OCI-LY7 (cell line): ENCODE results near the gene WDR5. TPM values are rescaled to one million over a fixed set of nuclear protein-coding genes. Genes with fewer than 3 reads are reported as not detected.
A peak's percentile ranks its signal among the peaks of the same experiment; 100 is the strongest.

Experiments
- BruUV-seq: library from RNA; stranded (reverse); fragments of 400-500 nt; replicated peaks from 2 replicates; lab custom pipeline; 2021; lab: Mats Ljungman, UMichigan
- CTCF ChIA-PET: fragments of 300-600 bp; sonication (Branson Sonifier 250); formaldehyde crosslinking; loops from one replicate; lab custom pipeline; 2022; ENCODE audit warnings: antibody characterized with exemption; ENCODE audit not compliant: unreplicated experiment; lab: Charles Lee
- POLR2A ChIA-PET: fragments of 300-600 bp; sonication (Branson Sonifier 250); formaldehyde crosslinking; loops from one replicate; lab custom pipeline; 2022; ENCODE audit warnings: antibody characterized with exemption; lab: Charles Lee
- DNase-seq: peaks from one replicate; pipeline ENCODE4 v3.0.0-alpha.2; 2015; ENCODE audit warnings: low spot score
- H2AFZ ChIP-seq: fragments of 200-600 bp; sonication (generic), shearing (Covaris generic); 2 replicates; pipeline ENCODE4 v1.6.1; 2014; ENCODE audit warnings: mild to moderate bottlenecking, antibody characterized with exemption, low read length, moderate library complexity
- H3K27ac ChIP-seq: fragments of 200-600 bp; sonication (generic); 2 replicates; pipeline ENCODE4 v1.5.1; 2014; ENCODE audit warnings: mixed run types, low read depth, mild to moderate bottlenecking, moderate library complexity, low read length, inconsistent platforms; ENCODE audit not compliant: poor library complexity, severe bottlenecking
- H3K36me3 ChIP-seq: fragments of 200-600 bp; sonication (generic); 2 replicates; pipeline ENCODE4 v1.6.1; 2014; ENCODE audit warnings: mild to moderate bottlenecking, antibody characterized with exemption, low read length, moderate library complexity, mixed read lengths; ENCODE audit not compliant: insufficient read depth
- H3K4me1 ChIP-seq: fragments of 200-600 bp; sonication (generic); 2 replicates; pipeline ENCODE4 v1.5.1; 2014; ENCODE audit warnings: mild to moderate bottlenecking, low read length; ENCODE audit not compliant: insufficient read depth, poor library complexity, severe bottlenecking
- H3K4me2 ChIP-seq: fragments of 200-600 bp; sonication (generic); 2 replicates; pipeline ENCODE4 v1.6.1; 2014; ENCODE audit warnings: mild to moderate bottlenecking, low read length
- H3K4me3 ChIP-seq: fragments of 200-600 bp; sonication (generic); 2 replicates; pipeline ENCODE4 v1.5.1; 2014; ENCODE audit warnings: mild to moderate bottlenecking, low read depth, low read length; ENCODE audit not compliant: poor library complexity, severe bottlenecking
- H3K79me2 ChIP-seq: fragments of 200-600 bp; sonication (generic); 2 replicates; pipeline ENCODE4 v1.6.1; 2016; ENCODE audit warnings: low read depth, mild to moderate bottlenecking, low read length, moderate library complexity, mixed read lengths; ENCODE audit not compliant: insufficient read depth
- H3K9me2 ChIP-seq: fragments of 200-600 bp; sonication (generic); 2 replicates; pipeline ENCODE4 v1.6.1; 2016; ENCODE audit warnings: mild to moderate bottlenecking, low read length, mixed read lengths; ENCODE audit not compliant: insufficient read depth
- H3K9me3 ChIP-seq: fragments of 200-600 bp; sonication (generic); 2 replicates; pipeline ENCODE4 v1.6.1; 2014; ENCODE audit warnings: mild to moderate bottlenecking, mixed run types, low read length, mixed read lengths
- H4K20me1 ChIP-seq: fragments of 200-600 bp; sonication (generic); 2 replicates; pipeline ENCODE4 v1.6.1; 2014; ENCODE audit warnings: mild to moderate bottlenecking, antibody characterized with exemption, low read length, moderate library complexity, mixed read lengths; ENCODE audit not compliant: insufficient read depth
- CTCF ChIP-seq: fragments of 200-600 bp; sonication (generic); conservative IDR thresholded peaks from 2 replicates; pipeline ENCODE4 v1.5.1; 2014; ENCODE audit warnings: mild to moderate bottlenecking, antibody characterized with exemption, low read length, moderate library complexity, mixed read lengths
- EZH2phosphoT487 ChIP-seq: fragments of 200-600 bp; sonication (generic); IDR thresholded peaks from 2 replicates; pipeline ENCODE4 v1.6.1; 2018; ENCODE audit warnings: low read depth, borderline replicate concordance, mild to moderate bottlenecking, mixed run types, antibody characterized with exemption, low read length, moderate library complexity, mixed read lengths
- intact Hi-C: fragments of 100-400 bp; cut with micrococcal nuclease; formaldehyde crosslinking; loops from one replicate; pipeline ENCODE4 v1.10.0; 2022; ENCODE audit not compliant: unreplicated experiment
- total RNA-seq, 2 experiments: library from RNA; depleted of rRNA in 1 of 2; stranded (reverse); fragments of >200 nt in 1 of 2; shearing (Covaris generic) in 1 of 2; gene quantifications; 2 replicates each; pipeline ENCODE4 v1.2.3, GENCODE V29; 2014 to 2022

The WDR5 gene
- total RNA-seq, 2 experiments from 2014 or later, result 32.5 to 44.6 TPM

- H3K9me2 ChIP-seq, result no peaks in the 10 kb centered on the region
- no peak overlapping the region for H3K4me3 ChIP-seq
- H3K4me2 ChIP-seq, result no peak overlapping the region
- BruUV-seq, result no TSS peak
- CTCF ChIA-PET, result no interaction called here
- no peaks in the 10 kb centered on the region for H3K79me2 ChIP-seq
- POLR2A ChIA-PET, result no interaction called here
- intact Hi-C loops, result no loop called here
- peaks cover 5% of the 10 kb centered on the region for H3K4me1 ChIP-seq
- H3K9me3 ChIP-seq, result no peaks in the 10 kb centered on the region
- no peaks in the 10 kb centered on the region for H3K36me3 ChIP-seq
- no peak for TF ChIP-seq CTCF
- TF ChIP-seq EZH2phosphoT487, result no peak
- no peak overlapping the region for H2AFZ ChIP-seq
- H4K20me1 ChIP-seq, result no peaks in the 10 kb centered on the region
- H3K27ac ChIP-seq, result no peak overlapping the region
- DNase-seq, result no peak
Observed at GRCh38 chr9:134192951-134193731, 57.3 kb downstream of the WDR5 start.

- no peaks in the 10 kb centered on the region for H3K36me3 ChIP-seq
- ChIA-PET CTCF (no interaction called here), POLR2A (no interaction called here)
- H3K4me1 ChIP-seq, result peaks cover 5% of the 10 kb centered on the region
- no peak overlapping the region for H3K4me2 ChIP-seq
- no peaks in the 10 kb centered on the region for H3K79me2 ChIP-seq
- no peak overlapping the region for H3K27ac ChIP-seq
- no TSS peak for BruUV-seq
- no peak overlapping the region for H3K4me3 ChIP-seq
- H4K20me1 ChIP-seq, result no peaks in the 10 kb centered on the region
- no peaks in the 10 kb centered on the region for H3K9me3 ChIP-seq
- DNase-seq, result no peak
- intact Hi-C loops, result no loop called here
- H2AFZ ChIP-seq, result no peak overlapping the region
- no peak for TF ChIP-seq EZH2phosphoT487
- no peak for TF ChIP-seq CTCF
- H3K9me2 ChIP-seq, result no peaks in the 10 kb centered on the region
Observed at GRCh38 chr9:134193912-134194535, 58.1 kb downstream of the WDR5 start.

- intact Hi-C loops, result no loop called here
- H3K9me2 ChIP-seq, result no peaks in the 10 kb centered on the region
- H3K4me3 ChIP-seq, result no peak overlapping the region
- peaks cover 5% of the 10 kb centered on the region for H3K4me1 ChIP-seq
- no peak overlapping the region for H2AFZ ChIP-seq
- no peaks in the 10 kb centered on the region for H4K20me1 ChIP-seq
- TF ChIP-seq EZH2phosphoT487 (no peak), CTCF (no peak)
- no peaks in the 10 kb centered on the region for H3K36me3 ChIP-seq
- ChIA-PET POLR2A (no interaction called here), CTCF (no interaction called here)
- no peak overlapping the region for H3K27ac ChIP-seq
- H3K4me2 ChIP-seq, result no peak overlapping the region
- no peaks in the 10 kb centered on the region for H3K79me2 ChIP-seq
- DNase-seq, result peak; percentile 24
- no TSS peak for BruUV-seq
- H3K9me3 ChIP-seq, result no peaks in the 10 kb centered on the region
Observed at GRCh38 chr9:134195558-134195957, 59.7 kb downstream of the WDR5 start.
